ENCODE data around the gene PPP6R1.

DNA sequence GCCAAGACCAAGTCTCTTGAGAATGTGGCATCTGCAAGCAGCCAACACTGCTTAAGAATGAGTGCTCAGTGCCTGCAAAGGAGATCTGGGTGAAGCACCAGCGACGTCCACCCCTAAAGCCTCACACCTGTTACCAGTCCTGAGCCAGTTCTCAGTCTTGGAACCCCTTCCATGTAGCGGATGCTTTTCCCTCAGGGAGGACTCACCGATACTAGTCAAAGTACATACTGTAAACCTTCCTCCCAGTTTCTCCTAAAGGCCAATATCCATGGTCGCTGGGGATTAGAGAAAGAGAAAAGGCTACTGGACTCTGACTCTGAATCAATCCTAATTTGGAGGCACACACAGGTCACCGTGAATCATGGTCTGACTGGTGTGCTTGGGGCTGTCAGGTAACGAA is 45.3 kb downstream of the PPP6R1 start:
- TF ChIP-seq POLR2AphosphoS5 (IDR thresholded peaks at IDR 0.05; ENCODE audit: borderline replicate concordance, low read depth, low read length) (no peak), EZH2 (IDR thresholded peaks at IDR 0.05) (no peak)
